Smooth muscle cell of the brain vasculature (primary cell): ENCODE measurements around the gene KRT82.

Source experiments
- DNase-seq: peaks from one replicate; pipeline ENCODE4 v3.0.0-alpha.2; 2012; ENCODE audit warnings: low read depth, low spot score

Gene KRT82

DNA sequence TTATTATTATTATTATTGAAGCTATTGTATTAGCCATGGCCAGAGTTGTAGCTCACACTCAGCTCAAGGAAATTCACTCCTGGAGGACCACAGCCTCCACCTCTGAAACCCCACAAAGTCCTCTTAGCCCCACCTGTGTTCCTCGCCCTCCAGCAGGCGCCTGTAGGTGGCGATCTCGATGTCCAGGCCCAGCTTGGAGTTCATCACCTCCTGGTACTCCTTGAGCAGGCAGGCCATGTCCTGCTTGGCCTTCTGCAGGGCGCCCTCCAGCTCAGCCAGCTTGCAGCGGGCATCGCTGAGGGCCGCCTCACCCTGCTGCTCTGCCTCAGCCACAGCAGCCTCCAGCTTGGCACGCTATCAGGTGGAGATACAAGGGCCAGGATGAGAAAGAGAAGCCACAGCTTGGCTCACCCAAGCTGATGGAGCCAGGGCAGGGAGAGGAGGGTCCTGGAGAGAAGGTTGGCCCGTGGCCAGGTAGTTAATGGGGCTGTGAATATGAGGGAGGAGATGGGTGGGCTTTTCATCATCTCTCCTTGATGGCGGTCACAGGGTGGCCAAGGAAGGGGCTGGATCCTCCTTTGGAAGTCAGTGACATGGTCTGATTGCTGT is 43.9 kb downstream of the KRT82 start:
- DNase-seq = no peak

DNA sequence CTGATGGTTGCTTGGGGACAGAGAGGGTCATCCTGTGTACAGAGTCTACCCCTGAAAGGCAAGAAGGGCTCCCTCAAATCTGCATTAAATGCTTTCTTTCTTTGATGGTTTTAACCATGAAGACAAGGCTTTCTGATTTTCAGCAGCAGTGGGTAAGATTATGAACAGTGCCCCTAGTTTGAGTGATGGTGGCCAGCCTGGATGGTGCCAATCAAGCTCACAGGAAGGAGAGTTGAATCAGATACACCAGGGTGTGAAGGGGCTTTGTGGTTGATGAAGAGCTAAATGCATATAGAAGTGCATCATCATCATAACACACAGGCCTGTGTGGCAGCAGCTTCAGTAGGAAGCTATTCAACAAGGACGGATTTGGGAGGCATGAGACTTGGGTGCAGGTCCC is 44.6 kb downstream of the KRT82 start:
- DNase-seq = no peak

DNA sequence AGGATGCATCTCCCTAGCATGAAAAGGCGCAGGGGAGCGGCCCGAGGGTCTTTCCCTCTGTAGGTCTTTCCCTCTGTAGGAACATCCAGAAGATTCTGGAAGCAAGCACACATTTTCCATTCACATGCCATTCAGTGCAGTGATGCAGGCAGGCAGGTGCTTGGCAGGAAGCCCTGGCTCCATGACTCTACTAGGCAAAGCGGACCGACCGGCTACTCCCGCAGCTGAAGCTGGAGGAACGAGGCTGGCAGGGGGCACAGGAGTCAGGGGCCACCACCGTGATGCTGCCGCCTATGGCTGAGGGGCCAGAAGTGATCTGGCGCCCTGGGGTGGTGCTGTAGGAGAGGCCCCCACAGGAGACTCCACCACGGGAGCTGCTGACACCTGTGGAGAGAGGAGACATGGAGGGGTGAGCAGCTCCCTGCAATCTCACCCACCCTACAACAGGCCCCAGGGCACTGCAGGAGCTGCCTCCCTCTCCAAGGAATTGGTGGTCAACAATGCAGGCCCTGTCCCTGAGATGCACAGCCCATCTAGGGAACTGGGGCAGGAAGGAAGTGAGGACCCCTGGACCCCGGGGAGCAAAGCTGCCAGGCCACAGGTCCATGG is 45.4 kb downstream of the KRT82 start:
- no peak for DNase-seq

DNA sequence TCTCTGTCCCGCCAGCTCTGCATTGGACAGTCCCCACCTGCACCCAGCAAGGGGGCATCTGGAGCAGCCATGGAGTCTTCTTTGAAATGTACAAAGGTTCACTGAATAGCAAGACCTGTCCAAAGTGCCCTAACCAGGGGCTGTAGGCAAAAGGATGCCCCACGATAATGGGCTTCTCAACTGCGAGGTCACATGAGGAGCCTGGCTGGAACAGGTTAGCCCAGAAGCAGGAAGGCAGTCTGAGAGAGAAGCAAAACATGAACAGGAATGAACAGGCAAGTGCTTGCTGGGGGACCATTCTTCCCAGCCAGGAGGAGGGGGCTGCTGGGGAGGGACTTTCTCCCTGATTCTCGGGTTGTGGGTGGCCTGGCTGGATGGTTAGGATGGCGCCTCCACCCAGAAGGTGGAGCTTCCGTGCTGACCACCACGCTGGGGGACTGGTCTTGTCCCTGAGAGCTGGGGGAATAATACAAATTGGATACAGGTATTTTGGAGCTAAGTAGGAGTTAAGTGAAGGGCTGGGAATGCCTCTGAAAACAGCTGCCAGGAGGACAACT is 46.0 kb downstream of the KRT82 start:
- no peak for DNase-seq

DNA sequence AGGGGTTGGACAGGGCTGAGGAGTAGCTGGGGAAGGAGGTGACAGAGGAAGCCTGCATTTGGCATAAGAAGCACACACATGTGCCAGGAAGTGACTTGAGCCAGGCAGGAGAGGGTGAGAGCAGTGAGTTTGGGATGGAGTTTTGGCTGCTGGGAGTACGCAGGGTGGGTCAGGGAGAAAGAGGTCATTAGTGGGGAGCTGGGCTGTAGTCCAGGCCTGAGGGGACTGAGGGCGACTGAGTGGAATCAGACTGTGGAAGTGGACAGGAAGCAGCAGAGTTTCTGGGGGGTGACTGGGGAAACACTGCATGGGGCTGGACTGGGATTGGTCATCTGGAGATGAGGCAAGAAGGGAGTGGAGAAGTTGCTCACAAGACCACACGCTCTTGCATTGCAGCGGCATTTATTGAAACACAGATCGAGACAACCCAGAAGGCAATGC is 46.5 kb downstream of the KRT82 start:
- no peak for DNase-seq

- no peak for DNase-seq
Measured at GRCh38 chr12:52358575-52359350, 47.4 kb downstream of the KRT82 start.

DNA sequence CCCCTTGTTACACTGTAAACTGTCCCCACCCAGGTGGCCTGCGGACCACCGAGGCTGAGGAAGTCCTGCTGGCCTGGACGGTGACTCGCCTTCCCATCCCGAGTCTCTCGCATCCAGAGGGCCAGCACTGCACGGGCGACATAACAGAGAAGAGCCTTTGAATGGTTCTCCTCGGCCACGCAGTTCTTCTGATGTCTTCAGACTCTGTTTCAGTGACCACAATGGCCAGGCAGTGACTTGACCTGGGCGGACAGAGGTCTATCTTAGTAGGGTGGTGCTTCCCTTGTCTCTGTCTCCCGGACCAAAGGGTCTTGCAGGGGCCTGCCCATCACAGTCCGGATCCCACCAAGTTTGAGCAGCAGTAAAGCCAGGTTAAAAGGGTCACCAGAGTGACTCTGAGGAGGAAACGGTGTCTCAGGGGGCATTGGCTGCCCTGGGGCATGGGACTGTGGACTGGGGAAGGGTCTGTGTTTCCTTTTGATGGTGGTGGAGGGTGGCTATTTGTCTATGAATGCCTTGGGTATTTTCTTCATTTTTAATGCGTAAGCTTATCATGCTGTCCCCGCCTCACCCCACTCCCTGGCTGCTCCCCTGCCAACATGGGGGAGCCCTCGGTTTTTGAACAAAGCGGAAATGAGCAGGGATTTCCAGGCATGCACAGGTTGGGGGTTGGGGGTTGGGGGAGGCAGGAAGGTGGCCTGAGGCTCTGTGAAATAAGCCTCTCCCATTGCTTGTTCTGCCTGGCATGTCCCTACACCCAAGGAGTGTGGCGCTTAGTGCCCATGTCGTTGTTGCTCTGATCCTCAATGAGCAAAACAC is 49.2 kb downstream of the KRT82 start:
- DNase-seq = no peak

GRCh38 chr12:52356031-52356761 is 49.9 kb downstream of the KRT82 start:
- no peak for DNase-seq

- DNase-seq = no peak
Measured at GRCh38 chr12:52355176-52355575, 51.0 kb downstream of the KRT82 start.

DNA sequence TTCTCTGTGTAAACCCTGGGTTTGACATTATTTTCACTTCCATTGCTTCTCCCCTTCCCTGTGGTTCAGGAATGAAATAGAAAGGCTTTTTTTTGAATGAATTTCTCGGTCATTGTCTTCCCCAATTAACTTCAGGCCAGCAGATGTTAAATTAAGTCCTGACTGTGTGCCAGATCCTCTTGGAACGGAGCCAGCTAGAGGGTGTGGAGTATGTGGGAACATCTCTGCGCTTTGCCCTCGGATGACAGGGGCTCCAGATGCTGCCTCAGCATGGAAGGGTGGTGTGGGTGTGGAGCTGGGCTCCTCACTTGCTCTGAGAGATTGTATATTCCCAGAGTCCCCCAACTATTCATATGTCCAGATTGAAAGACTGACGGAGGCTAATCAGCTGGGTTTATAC is 51.9 kb downstream of the KRT82 start:
- DNase-seq = no peak

DNA sequence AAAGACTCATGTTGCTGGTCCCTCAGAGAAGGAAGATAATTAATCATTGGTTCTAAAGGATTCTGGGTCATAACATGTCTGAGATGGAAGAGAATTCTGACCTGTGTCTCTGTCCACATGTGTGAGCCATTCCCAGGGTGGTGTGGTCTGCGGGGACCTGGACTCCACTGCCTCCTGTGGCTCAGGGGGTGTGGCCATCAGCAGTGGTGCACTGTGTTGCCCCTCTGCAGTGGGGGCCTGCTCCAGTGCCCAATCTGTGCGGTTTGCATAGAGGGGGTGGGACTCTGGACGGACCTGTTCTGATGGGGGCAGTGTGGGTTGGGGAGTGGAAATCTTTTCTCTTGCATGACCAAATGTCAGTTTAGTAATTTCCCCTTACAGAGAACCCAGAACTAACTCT is 52.4 kb downstream of the KRT82 start:
- no peak for DNase-seq

- DNase-seq = no peak
Measured at GRCh38 chr12:52352951-52353350, 53.2 kb downstream of the KRT82 start.

GRCh38 chr12:52351196-52352059 is 54.7 kb downstream of the KRT82 start:
- no peak for DNase-seq

DNA sequence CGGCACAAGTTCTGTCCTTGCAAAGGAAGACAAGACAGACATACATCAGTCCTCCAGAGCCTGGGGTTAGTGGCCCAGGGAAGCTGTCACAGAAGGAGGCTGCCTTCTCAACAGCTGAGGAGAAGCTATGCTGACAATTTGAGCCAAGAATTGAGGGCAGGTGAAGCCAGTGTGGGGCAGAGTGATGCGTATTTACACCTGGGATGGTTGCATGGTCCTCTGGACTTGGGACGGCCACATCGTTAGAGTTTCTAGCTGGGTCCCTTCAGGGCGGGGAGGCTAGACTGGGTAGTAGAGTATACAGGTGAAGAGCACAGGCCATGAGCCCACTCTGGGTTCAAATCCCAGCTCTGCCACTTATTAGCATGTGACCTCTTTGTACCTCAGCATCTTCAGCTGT is 55.3 kb downstream of the KRT82 start:
- DNase-seq = no peak

DNA sequence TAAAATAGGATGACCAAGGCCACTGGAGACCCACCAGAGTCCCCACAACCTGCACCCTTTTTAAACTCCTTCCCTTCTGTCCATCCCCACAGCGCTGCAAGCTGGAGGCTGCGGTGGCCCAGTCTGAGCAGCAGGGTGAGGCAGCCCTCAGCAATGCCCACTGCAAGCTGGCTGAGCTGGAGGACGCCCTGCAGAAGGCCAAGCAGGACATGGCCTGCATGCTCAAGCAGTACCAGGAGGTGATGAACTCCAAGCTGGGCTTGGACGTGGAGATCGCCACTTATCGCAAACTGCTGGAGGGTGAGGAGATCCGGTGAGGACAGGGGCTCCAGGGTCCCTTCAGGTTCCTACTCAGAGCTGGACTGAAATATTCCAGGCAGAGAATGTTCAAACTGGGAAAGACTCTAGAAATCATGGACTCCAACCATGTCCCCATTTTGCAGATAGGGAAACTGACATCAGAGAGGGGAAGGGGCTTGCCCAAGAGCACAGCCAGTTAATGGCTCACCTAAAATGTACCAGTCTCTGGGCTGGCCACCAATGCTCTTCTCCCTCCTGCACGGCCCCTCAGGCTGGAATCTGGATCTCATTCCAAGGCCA is 56.0 kb downstream of the KRT82 start:
- no peak for DNase-seq

DNA sequence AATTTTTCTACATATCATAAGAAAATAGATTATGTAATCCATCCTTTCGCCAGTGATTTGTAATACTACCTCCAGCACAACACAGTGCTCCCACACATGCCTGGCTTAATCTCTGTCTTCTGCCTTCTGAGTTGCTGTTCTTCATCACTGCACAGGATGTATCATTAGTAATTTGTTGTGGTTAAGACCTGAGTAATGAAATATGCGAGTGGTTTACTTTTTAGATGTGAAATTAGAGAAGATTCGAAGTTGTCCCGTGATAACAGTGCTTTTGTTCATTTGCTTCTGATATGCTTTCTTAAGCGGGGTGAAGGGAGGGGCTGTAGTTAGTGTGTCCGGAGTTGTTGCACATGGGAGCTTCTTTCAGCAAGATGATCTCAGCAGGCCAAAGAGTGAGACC is 56.9 kb downstream of the KRT82 start:
- no peak for DNase-seq

DNA sequence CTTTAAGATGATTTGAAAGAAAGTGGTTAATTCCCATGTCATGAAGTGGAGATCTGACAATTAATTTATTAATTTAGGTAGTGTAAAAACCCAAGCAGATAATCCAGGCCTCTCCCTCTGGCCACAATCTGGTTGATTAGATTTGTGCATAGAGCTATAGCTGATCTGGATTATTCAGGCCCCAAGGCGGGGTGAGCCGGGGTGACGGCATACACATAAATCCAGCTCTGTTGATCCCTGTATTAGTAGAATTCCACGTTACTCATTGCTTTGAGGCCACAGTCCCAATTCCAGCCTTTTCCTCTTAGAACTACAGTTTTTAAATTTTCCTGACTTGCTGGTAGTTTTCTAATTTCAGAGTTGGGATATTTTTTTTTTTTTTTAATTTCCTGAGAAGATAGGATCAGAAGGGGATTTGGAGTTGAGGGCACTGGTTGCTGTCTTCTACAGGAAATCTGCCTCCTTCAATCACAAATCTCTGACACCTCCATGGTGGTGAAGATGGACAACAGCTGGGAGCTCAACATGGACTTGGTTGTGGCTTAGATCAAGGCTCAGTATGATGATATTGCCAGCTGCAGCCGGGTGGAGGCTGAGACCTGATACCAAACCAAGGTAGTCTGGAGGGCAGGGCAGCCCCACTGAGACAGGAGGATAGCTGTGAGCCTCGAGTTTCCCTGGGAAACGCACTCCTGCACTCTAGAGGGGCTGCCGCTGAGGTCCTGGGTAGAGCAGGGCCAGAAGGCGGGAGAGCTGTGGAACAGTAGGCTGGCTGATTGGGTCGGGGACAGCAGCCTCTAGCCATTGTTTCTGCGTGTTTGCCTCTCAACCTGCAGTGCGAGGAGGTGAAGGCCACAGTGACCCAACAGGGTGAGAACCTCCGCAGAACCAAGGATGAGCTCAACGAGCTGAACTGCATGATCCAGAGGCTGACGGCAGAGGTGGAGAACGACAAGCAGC is 58.3 kb downstream of the KRT82 start:
- DNase-seq = no peak

GRCh38 chr12:52347016-52347415 is 59.1 kb downstream of the KRT82 start:
- no peak for DNase-seq

- no peak for DNase-seq
Measured at GRCh38 chr12:52346593-52346992, 59.5 kb downstream of the KRT82 start.
